Lower lobe of right lung (tissue), 2 donors: ENCODE measurements around the gene HRH1. TPM values are rescaled to one million over a fixed set of nuclear protein-coding genes. Genes with fewer than 3 reads are reported as not detected.
A peak's percentile ranks its signal among the peaks of the same experiment; 100 is the strongest.

Experiments
- ATAC-seq, 2 donors: fragments of 200-7000 bp; cut with Tn5 transposase; one replicate each; pipeline ENCODE4 v1.9.1; 2020 to 2022; ENCODE audit warnings: mild to moderate bottlenecking in 2 of 2, moderate library complexity in 2 of 2
- DNase-seq: peaks from one replicate; pipeline ENCODE4 v3.0.0-alpha.2; 2020
- H3K27ac ChIP-seq: fragments of 200-600 bp; one replicate; pipeline ENCODE4 v1.8.0; 2022
- H3K27me3 ChIP-seq: fragments of 200-600 bp; one replicate; pipeline ENCODE4 v1.8.0; 2022; ENCODE audit warnings: low read depth
- H3K36me3 ChIP-seq: fragments of 200-600 bp; one replicate; pipeline ENCODE4 v1.8.0; 2022; ENCODE audit warnings: mild to moderate bottlenecking
- H3K4me1 ChIP-seq: fragments of 200-600 bp; one replicate; pipeline ENCODE4 v1.8.0; 2022
- H3K4me3 ChIP-seq: fragments of 200-600 bp; one replicate; pipeline ENCODE4 v1.8.0; 2022; ENCODE audit warnings: mild to moderate bottlenecking
- H3K9me3 ChIP-seq: fragments of 200-600 bp; one replicate; pipeline ENCODE4 v1.8.0; 2022
- intact Hi-C: fragments of 100-400 bp; cut with DNase I; formaldehyde crosslinking; loops from one replicate; pipeline ENCODE4 v1.11.0; 2022
- total RNA-seq: library from RNA; stranded (reverse); fragmentation: NEBNext Ultra II Directional; extraction: Animal tissue kit (Norgen Biotek cat#: 25700); gene quantifications from one replicate; pipeline ENCODE4 v1.2.1, GENCODE V29; 2021
- TF ChIP-seq, protein P1 (sequence below): fragments of 200-600 bp; IDR thresholded peaks from one replicate; pipeline ENCODE4 v1.8.0; 2022; ENCODE audit warnings: antibody characterized with exemption, mild to moderate bottlenecking
- donor health status: DM: no; HTN: yes; CAD: no; lungs with severe emphysema.

The HRH1 gene
- total RNA-seq, 1 donor from 2014 or later = 6.4 TPM

DNA sequence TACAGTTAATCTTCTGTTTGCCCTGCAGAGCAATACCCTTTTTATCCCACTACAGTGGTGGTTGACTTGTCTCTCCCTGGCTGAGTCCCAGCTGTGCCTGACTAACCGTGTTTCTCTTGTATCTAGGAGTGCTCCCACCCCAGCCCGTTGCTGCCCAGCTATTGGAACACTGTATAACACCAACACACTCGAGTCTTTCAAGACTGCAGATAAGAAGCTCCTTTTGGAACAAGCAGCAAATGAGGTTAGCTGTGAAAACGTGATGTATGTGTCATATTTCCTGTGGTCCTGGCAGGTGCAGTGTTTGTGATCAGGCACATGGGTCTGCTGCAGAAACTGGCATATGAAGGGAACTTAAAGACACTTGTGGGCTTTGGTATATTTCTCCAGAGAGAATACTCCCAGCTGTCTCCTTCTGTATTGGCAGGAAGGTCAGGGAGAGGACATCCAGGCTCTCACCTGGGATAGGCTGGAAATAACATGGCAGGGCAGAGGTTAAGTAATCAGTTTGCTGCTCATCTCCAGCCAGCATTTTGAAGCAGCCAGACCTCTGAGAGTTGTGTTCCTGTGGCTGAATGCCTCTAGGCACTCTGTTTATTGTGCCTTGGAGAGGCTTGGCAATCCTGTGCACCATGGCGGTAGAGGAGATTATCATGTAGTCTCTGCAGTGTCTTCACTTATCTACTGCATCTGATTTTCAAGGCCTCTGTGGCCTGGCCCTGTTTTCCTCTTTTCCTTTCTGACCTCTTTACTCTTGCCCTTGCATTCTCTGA lies 152.7 kb downstream of the HRH1 start:
- Histone ChIP-seq H3K27me3 (no peaks in the 10 kb centered on the region), H3K36me3 (peaks cover 77% of the 10 kb centered on the region), H3K27ac (peak overlapping the region; percentile 44), H3K9me3 (no peaks in the 10 kb centered on the region), H3K4me3 (no peak overlapping the region), H3K4me1 (peaks cover 24% of the 10 kb centered on the region)
- intact Hi-C loops = no loop called here
- TF ChIP-seq, protein P1, sequence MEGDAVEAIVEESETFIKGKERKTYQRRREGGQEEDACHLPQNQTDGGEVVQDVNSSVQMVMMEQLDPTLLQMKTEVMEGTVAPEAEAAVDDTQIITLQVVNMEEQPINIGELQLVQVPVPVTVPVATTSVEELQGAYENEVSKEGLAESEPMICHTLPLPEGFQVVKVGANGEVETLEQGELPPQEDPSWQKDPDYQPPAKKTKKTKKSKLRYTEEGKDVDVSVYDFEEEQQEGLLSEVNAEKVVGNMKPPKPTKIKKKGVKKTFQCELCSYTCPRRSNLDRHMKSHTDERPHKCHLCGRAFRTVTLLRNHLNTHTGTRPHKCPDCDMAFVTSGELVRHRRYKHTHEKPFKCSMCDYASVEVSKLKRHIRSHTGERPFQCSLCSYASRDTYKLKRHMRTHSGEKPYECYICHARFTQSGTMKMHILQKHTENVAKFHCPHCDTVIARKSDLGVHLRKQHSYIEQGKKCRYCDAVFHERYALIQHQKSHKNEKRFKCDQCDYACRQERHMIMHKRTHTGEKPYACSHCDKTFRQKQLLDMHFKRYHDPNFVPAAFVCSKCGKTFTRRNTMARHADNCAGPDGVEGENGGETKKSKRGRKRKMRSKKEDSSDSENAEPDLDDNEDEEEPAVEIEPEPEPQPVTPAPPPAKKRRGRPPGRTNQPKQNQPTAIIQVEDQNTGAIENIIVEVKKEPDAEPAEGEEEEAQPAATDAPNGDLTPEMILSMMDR = no peak
- ATAC-seq (peak in 1 of 2 donors; percentile 14), DNase-seq (no peak)

DNA sequence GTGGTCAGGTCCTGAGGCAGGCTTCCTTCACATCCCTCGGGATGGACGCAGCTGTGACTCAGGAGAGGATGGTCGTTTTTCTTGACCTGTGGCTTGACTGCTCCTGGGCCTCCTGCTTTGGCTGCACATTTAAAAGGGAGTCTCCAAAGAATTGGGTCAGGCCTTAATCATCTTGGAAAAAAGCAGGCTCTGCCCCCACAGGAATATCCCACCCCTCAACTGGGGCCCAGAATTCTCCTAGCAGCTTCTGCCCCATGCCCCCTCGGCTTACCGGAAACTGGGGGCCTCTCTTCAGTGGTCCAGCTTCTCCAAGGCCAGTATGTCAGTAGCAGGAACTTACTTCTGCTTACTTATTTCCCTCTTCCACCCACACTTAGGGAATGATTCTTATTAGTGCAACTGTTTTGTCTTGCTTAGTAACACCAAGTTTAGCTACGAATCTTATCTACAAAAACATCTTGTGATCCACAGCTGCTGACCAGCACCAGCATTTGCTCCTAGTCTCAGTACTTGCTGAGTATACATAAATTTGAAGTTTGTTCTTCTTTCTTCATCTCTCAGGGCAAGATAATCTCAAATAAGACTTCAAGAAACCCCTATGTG lies 153.6 kb downstream of the HRH1 start:
- H3K27me3 ChIP-seq = no peaks in the 10 kb centered on the region
- peak overlapping the region; percentile 44 for H3K27ac ChIP-seq
- DNase-seq (no peak), ATAC-seq (peak; percentile 57 to 76)
- intact Hi-C loops = no loop called here
- H3K4me3 ChIP-seq = no peak overlapping the region
- TF ChIP-seq, protein P1 = no peak
- peaks cover 80% of the 10 kb centered on the region for H3K36me3 ChIP-seq
- H3K9me3 ChIP-seq = no peaks in the 10 kb centered on the region
- H3K4me1 ChIP-seq = peaks cover 24% of the 10 kb centered on the region

DNA sequence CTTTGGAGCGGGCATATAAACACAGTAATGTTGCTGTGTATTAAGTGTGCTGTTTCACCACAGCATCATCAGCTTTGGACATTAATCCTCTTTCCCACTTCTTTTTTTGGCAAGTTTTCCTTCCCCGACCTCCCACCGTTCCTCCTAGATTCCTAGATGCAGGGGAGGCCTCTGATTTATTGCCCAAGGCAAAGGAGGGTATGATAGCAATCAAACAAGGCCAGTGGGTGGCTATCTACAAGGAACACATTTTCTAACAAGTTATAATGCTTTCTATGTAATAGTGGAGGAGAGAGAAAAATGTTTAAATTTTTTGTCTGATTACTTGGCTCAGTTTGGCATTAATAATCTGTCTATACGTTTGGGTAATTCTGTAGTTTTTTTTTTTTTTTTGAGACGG lies 156.0 kb downstream of the HRH1 start:
- intact Hi-C loops = no loop called here
- H3K27me3 ChIP-seq = no peaks in the 10 kb centered on the region
- H3K36me3 ChIP-seq = peaks cover 96% of the 10 kb centered on the region
- H3K27ac ChIP-seq = no peak overlapping the region
- TF ChIP-seq, protein P1 = no peak
- no peak overlapping the region for H3K4me3 ChIP-seq
- DNase-seq = no peak
- H3K4me1 ChIP-seq = peaks cover 22% of the 10 kb centered on the region
- no peak for ATAC-seq
- no peaks in the 10 kb centered on the region for H3K9me3 ChIP-seq

DNA sequence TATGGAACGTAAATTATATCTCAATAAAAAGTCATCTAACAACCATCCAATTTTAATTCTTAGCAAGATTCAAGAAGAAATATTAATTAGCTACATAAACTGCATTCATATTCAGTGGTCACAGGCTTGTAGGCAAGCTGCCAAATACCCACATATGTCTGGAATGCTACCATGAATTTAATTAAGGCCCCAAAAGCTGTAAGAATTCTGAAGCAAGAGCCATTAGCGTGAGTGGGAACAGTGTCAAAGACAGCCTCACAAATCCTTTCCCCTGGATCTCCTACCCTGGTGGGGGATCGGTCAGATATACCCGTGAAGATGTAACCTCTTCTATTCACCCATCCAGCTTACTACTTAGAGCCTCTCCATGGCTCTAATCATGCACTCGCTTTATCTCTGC lies 157.9 kb downstream of the HRH1 start:
- intact Hi-C loops = no loop called here
- DNase-seq (no peak), ATAC-seq (no peak)
- H3K36me3 ChIP-seq = peaks cover 99% of the 10 kb centered on the region
- peaks cover 5% of the 10 kb centered on the region for H3K4me1 ChIP-seq
- H3K27me3 ChIP-seq = no peaks in the 10 kb centered on the region
- TF ChIP-seq, protein P1 = no peak
- H3K9me3 ChIP-seq = no peaks in the 10 kb centered on the region
- no peak overlapping the region for H3K27ac ChIP-seq
- no peak overlapping the region for H3K4me3 ChIP-seq

Other genes starting within 250 kb of the HRH1 start
- gene SLC6A1, start 161.7 kb upstream of the HRH1 start, total RNA-seq = 1.8 TPM
- 61.7 TPM for gene ATG7, start 117.9 kb downstream of the HRH1 start, total RNA-seq